HS-27A (cell line): ENCODE results near the gene BAG5.
A peak's percentile ranks its signal among the peaks of the same experiment; 100 is the strongest.
"Not testable (repeated sequence)": the region's sequence is repeated elsewhere in the genome, so short reads cannot be mapped to it uniquely, and the experiment has no call there.

Experiments used
- DNase-seq: peaks from one replicate; pipeline ENCODE4 v3.0.0-alpha.2; 2012; ENCODE audit warnings: low read depth, missing footprints

BAG5 gene

GRCh38 chr14:103534576-103535061, 27.8 kb downstream of the BAG5 start:
- no peak for DNase-seq

- no peak for DNase-seq
These were observed 28.4 kb downstream of the BAG5 start for GRCh38 chr14:103533999-103534575.

GRCh38 chr14:103533137-103533998, 29.1 kb downstream of the BAG5 start:
- no peak for DNase-seq

- no peak for DNase-seq
These were observed 30.0 kb downstream of the BAG5 start for GRCh38 chr14:103532216-103533136.

GRCh38 chr14:103531421-103532215, 30.8 kb downstream of the BAG5 start:
- no peak for DNase-seq

- no peak for DNase-seq
These were observed 31.6 kb downstream of the BAG5 start for GRCh38 chr14:103530831-103531230.

- no peak for DNase-seq
These were observed 32.1 kb downstream of the BAG5 start for GRCh38 chr14:103530390-103530789.

- DNase-seq = no peak
These were observed 32.8 kb downstream of the BAG5 start for GRCh38 chr14:103529383-103530365.

GRCh38 chr14:103528587-103529382, 33.7 kb downstream of the BAG5 start, which contains the start of gene TRMT61A:
Gene TRMT61A (plus strand): TSS chr14:103529196. CDS start chr14:103529979, 783 bp downstream.
- peak; percentile 59 for DNase-seq

- DNase-seq = no peak
These were observed 34.3 kb downstream of the BAG5 start for GRCh38 chr14:103528146-103528586.

- no peak for DNase-seq
These were observed 34.9 kb downstream of the BAG5 start for GRCh38 chr14:103527408-103528145.

GRCh38 chr14:103526914-103527248, 35.6 kb downstream of the BAG5 start:
- DNase-seq = no peak

- no peak for DNase-seq
These were observed 36.1 kb downstream of the BAG5 start for GRCh38 chr14:103526247-103526913.

GRCh38 chr14:103525430-103526246, 36.8 kb downstream of the BAG5 start:
- DNase-seq = not testable (repeated sequence)

- no peak for DNase-seq
These were observed 38.2 kb downstream of the BAG5 start for GRCh38 chr14:103524002-103524935.

GRCh38 chr14:103523575-103523954, 38.9 kb downstream of the BAG5 start:
- no peak for DNase-seq
